HG03442 (cell line): ENCODE measurements around the gene HINT2.

ENCODE experiments used
- ATAC-seq: cut with Tn5 transposase; IDR thresholded peaks from one replicate; pipeline ENCODE4 v1.9.1; 2021; ENCODE audit warnings: mild to moderate bottlenecking, moderate library complexity; ENCODE audit not compliant: unreplicated experiment

HINT2 gene

GRCh38 chr9:35812025-35812602, 2.7 kb downstream of the HINT2 start, which contains the start of gene SPAG8:
TSS of gene SPAG8 (minus strand) at chr9:35812262. CDS start at chr9:35812147, 115 bp downstream.
- peak; percentile 63 for ATAC-seq

GRCh38 chr9:35811381-35812024, 3.3 kb downstream of the HINT2 start:
- no peak for ATAC-seq

GRCh38 chr9:35810122-35810521, 4.7 kb downstream of the HINT2 start:
- ATAC-seq = no peak

GRCh38 chr9:35808433-35808832, 6.4 kb downstream of the HINT2 start:
- no peak for ATAC-seq

- no peak for ATAC-seq
These were observed 8.7 kb downstream of the HINT2 start for GRCh38 chr9:35806101-35806500.

GRCh38 chr9:35801328-35802128, 13.3 kb downstream of the HINT2 start:
- ATAC-seq = no peak

GRCh38 chr9:35800530-35800929, 14.3 kb downstream of the HINT2 start:
- no peak for ATAC-seq

- peak; percentile 66 for ATAC-seq
These were observed 16.0 kb downstream of the HINT2 start for GRCh38 chr9:35798658-35799374.

GRCh38 chr9:35797311-35798109, 17.3 kb downstream of the HINT2 start:
- ATAC-seq = no peak

GRCh38 chr9:35795695-35796094, 19.1 kb downstream of the HINT2 start:
- no peak for ATAC-seq

- no peak for ATAC-seq
These were observed 21.4 kb downstream of the HINT2 start for GRCh38 chr9:35793461-35793860.

GRCh38 chr9:35792826-35793225, 22.0 kb downstream of the HINT2 start:
- no peak for ATAC-seq

GRCh38 chr9:35792024-35792813, 22.6 kb downstream of the HINT2 start:
- ATAC-seq = no peak

GRCh38 chr9:35791297-35791921, 23.4 kb downstream of the HINT2 start, which contains the start of gene NPR2:
TSS of gene NPR2 (plus strand) at chr9:35791591. CDS start at chr9:35792409, 818 bp downstream.
- ATAC-seq = no peak

GRCh38 chr9:35790385-35791296, 24.2 kb downstream of the HINT2 start:
- no peak for ATAC-seq

GRCh38 chr9:35790025-35790384, 24.8 kb downstream of the HINT2 start:
- ATAC-seq = no peak

GRCh38 chr9:35789541-35789940, 25.3 kb downstream of the HINT2 start:
- ATAC-seq = no peak

- no peak for ATAC-seq
These were observed 31.4 kb downstream of the HINT2 start for GRCh38 chr9:35783418-35783817.
